NT2/D1 (cell line): ENCODE data around the gene OR2G2.

Experiments used
- DNase-seq: peaks from one replicate; pipeline ENCODE4 v3.0.0-alpha.2; 2011; ENCODE audit warnings: low read depth, low spot score
- H3K27me3 ChIP-seq: 2 replicates; pipeline ENCODE4 v1.6.0; 2011; ENCODE audit warnings: mild to moderate bottlenecking; ENCODE audit not compliant: insufficient read length, insufficient read depth
- H3K36me3 ChIP-seq: 2 replicates; pipeline ENCODE4 v1.6.1; 2011; ENCODE audit warnings: mild to moderate bottlenecking, low read length, mixed read lengths; ENCODE audit not compliant: insufficient read depth, insufficient read length
- H3K4me1 ChIP-seq: 2 replicates; pipeline ENCODE4 v1.5.1; 2011; ENCODE audit not compliant: insufficient read depth, insufficient read length
- H3K4me3 ChIP-seq: 2 replicates; pipeline ENCODE4 v1.5.1; 2011; ENCODE audit warnings: low read depth; ENCODE audit not compliant: insufficient read length
- H3K9ac ChIP-seq: 2 replicates; pipeline ENCODE4 v1.6.0; 2011; ENCODE audit warnings: low read depth; ENCODE audit not compliant: insufficient read length
- H3K9me3 ChIP-seq: 2 replicates; pipeline ENCODE4 v1.5.1; 2011; ENCODE audit warnings: mild to moderate bottlenecking, low read length; ENCODE audit not compliant: insufficient read depth
- SUZ12 ChIP-seq: IDR thresholded peaks from 2 replicates; pipeline ENCODE4 v1.6.1; 2011; ENCODE audit not compliant: insufficient read length, insufficient read depth; ENCODE audit errors: extremely low read depth
- YY1 ChIP-seq: IDR thresholded peaks from 2 replicates; pipeline ENCODE4 v1.6.1; 2011; ENCODE audit not compliant: insufficient read length, insufficient read depth
- ZNF274 ChIP-seq: IDR thresholded peaks from 2 replicates; pipeline ENCODE4 v1.6.1; 2011; ENCODE audit warnings: mild to moderate bottlenecking, low read depth, low read length

The OR2G2 gene

DNA sequence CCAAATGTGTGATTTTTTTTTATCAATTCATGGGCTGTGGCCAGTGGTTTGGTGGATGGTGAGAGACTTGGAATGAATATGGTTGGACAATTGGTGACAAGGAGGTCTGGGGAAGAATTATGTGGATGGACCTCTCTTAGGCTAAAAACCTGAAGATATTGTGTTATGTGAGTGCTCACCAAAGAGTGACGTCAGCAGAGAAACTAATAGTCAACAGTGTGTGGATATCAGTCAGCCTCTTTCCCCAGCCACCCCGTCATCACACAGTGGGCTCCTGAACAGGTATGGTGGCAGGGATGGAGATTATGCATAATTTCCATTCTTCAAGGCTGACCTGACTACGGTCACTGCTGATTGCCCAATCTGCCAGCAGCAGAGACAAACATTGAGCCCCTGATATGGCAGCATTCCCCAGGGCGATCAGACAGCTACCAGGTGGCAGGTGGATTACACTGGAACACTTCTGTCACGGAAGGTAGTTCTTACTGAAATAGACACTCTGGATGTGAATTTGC, 9.2 kb upstream of the OR2G2 start:
- Histone ChIP-seq H3K4me3 (no peak overlapping the region), H3K9me3 (0 out of 2 replicates have a peak, but pooled peaks cover 2% of the 10 kb centered on the region), H3K9ac (no peak overlapping the region), H3K27me3 (no peaks in the 10 kb centered on the region), H3K36me3 (no peaks in the 10 kb centered on the region), H3K4me1 (no peaks in the 10 kb centered on the region)
- DNase-seq = no peak
- no peak for TF ChIP-seq SUZ12
- no peak for TF ChIP-seq ZNF274
- no peak for TF ChIP-seq YY1

GRCh38 chr1:247605286-247605685, 17.1 kb downstream of the OR2G2 start, which contains the start of gene OR2G3:
OR2G3 (plus strand) TSS chr1:247605586; CDS start chr1:247605586, 0 bp downstream.
- no peaks in the 10 kb centered on the region for H3K36me3 ChIP-seq
- TF ChIP-seq ZNF274 (no peak), SUZ12 (no peak), YY1 (no peak)
- H3K9me3 ChIP-seq = no peaks in the 10 kb centered on the region

DNA sequence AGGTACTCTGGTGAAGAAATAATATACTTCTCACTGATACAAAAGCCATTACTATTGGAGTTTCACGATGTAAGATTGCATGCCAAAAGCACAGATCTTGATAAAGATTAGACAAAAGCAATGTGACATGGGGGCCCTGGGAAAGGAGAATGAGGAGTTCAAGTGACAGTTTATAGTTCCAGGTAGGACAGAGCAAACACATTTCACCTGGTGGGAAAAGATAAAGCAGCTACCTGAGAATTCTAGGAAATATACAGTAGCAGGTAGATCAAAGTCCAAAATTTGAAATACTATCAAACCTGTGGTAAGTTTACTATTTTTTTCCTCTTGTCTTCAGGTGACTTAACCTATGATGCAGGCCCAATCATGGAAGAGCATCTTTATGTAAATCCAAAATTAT, 25.2 kb downstream of the OR2G2 start:
- no peak for DNase-seq
- no peaks in the 10 kb centered on the region for H3K27me3 ChIP-seq
- no peak overlapping the region for H3K9ac ChIP-seq
- TF ChIP-seq SUZ12 (no peak), ZNF274 (no peak), YY1 (no peak)
- H3K36me3 ChIP-seq = no peaks in the 10 kb centered on the region
- no peaks in the 10 kb centered on the region for H3K9me3 ChIP-seq
- H3K4me1 ChIP-seq = no peaks in the 10 kb centered on the region
- H3K4me3 ChIP-seq = no peak overlapping the region

More at GRCh38 chr1:247605286-247605685, 17.1 kb downstream of the OR2G2 start, which contains the start of gene OR2G3:
- DNase-seq = no peak
- Histone ChIP-seq H3K4me1 (no peaks in the 10 kb centered on the region), H3K4me3 (no peak within 1 kb of the TSS), H3K27me3 (no peaks in the 10 kb centered on the region), H3K9ac (no peak within 1 kb of the TSS)

DNA sequence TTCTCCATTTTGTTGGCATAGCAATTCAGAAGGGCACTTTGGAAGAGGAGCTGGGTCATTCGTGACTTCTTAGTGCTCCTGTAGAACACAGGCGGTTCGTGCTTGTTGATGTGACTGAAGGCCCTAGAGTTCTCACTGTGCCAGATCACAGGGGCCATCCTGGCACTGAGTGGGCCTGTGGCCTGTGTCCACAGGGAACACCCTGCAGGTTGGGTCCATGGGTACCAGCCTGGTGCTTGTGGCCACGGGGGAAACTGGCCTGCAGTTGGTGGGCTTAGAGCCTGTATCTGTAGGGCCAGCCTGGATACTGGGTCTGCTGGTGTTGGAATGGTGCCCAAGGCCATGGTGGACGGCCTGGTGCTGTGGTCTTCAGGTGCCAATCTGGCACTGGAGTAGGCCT, 26.5 kb downstream of the OR2G2 start:
- no peaks in the 10 kb centered on the region for H3K36me3 ChIP-seq
- H3K9me3 ChIP-seq = no peaks in the 10 kb centered on the region
- H3K4me1 ChIP-seq = no peaks in the 10 kb centered on the region
- no peak for DNase-seq
- no peaks in the 10 kb centered on the region for H3K27me3 ChIP-seq
- no peak overlapping the region for H3K4me3 ChIP-seq
- no peak overlapping the region for H3K9ac ChIP-seq
- no peak for TF ChIP-seq ZNF274
- no peak for TF ChIP-seq SUZ12
- TF ChIP-seq YY1 = no peak

DNA sequence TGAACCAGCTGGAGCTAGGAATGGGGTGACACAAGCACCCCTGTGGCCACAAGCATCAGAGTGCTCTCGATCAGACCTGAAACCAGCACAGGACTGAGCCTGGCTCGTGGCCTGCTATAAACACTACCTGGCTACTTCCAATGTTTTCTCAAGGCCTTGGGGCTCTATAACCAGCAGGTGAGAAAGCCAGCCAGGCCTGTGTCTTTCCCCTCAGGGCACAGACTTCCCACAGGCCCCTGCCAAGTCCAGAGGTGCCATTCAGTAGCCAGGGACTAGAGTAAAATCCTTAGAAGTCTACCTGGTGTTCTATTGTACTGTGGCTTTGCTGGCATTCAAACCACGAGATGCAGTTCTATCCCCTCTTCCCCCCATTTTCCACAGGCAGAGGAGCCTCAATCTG, 39.8 kb downstream of the OR2G2 start:
- DNase-seq = no peak
- H3K9ac ChIP-seq = no peak overlapping the region
- H3K9me3 ChIP-seq = no peaks in the 10 kb centered on the region
- H3K4me1 ChIP-seq = no peaks in the 10 kb centered on the region
- no peaks in the 10 kb centered on the region for H3K36me3 ChIP-seq
- H3K4me3 ChIP-seq = no peak overlapping the region
- TF ChIP-seq ZNF274 (no peak), SUZ12 (no peak), YY1 (no peak)
- no peaks in the 10 kb centered on the region for H3K27me3 ChIP-seq

GRCh38 chr1:247638011-247638410, 49.9 kb downstream of the OR2G2 start:
- Histone ChIP-seq H3K9ac (no peak overlapping the region), H3K36me3 (no peaks in the 10 kb centered on the region), H3K27me3 (no peaks in the 10 kb centered on the region), H3K9me3 (no peaks in the 10 kb centered on the region), H3K4me3 (no peak overlapping the region), H3K4me1 (no peaks in the 10 kb centered on the region)
- DNase-seq = no peak
- TF ChIP-seq ZNF274 (no peak), SUZ12 (no peak), YY1 (no peak)

GRCh38 chr1:247638781-247639180, 50.6 kb downstream of the OR2G2 start:
- no peak overlapping the region for H3K4me3 ChIP-seq
- H3K36me3 ChIP-seq = no peaks in the 10 kb centered on the region
- no peak overlapping the region for H3K9ac ChIP-seq
- H3K4me1 ChIP-seq = no peaks in the 10 kb centered on the region
- H3K27me3 ChIP-seq = no peaks in the 10 kb centered on the region
- no peak for TF ChIP-seq SUZ12
- TF ChIP-seq YY1 = no peak
- no peak for TF ChIP-seq ZNF274
- no peaks in the 10 kb centered on the region for H3K9me3 ChIP-seq
- DNase-seq = no peak
